Middle frontal gyrus (tissue), 1 donor: ENCODE results near the gene HOXD4.

Source experiments
- DNase-seq: peaks from one replicate; pipeline ENCODE4 v3.0.0-alpha.2; 2015; ENCODE audit warnings: low spot score; ENCODE audit errors: extremely low spot score

HOXD4 gene

GRCh38 chr2:176114120-176114929 lies 37.0 kb upstream of the HOXD4 start:
- DNase-seq: no peak

GRCh38 chr2:176114930-176115625 lies 36.3 kb upstream of the HOXD4 start:
- DNase-seq: no peak

GRCh38 chr2:176115883-176116813 lies 35.2 kb upstream of the HOXD4 start, which contains the start of gene HOXD10:
HOXD10 (plus strand) TSS chr2:176116778; CDS start chr2:176116834, 56 bp downstream.
- DNase-seq: no peak

GRCh38 chr2:176117162-176117822 lies 34.1 kb upstream of the HOXD4 start:
- DNase-seq: no peak

- DNase-seq: no peak
These were observed 33.5 kb upstream of the HOXD4 start for GRCh38 chr2:176117823-176118371.

GRCh38 chr2:176118601-176119339 lies 32.6 kb upstream of the HOXD4 start:
- no peak for DNase-seq

- DNase-seq: no peak
These were observed 30.8 kb upstream of the HOXD4 start for GRCh38 chr2:176120364-176121189.

- DNase-seq: no peak
These were observed 29.9 kb upstream of the HOXD4 start for GRCh38 chr2:176121190-176122051.

- no peak for DNase-seq
These were observed 29.2 kb upstream of the HOXD4 start for GRCh38 chr2:176122052-176122682.

- DNase-seq: no peak
These were observed 28.5 kb upstream of the HOXD4 start, which contains the start of gene HOXD9 for GRCh38 chr2:176122683-176123410. HOXD9 (plus strand) TSS chr2:176122719; CDS start chr2:176122769, 50 bp downstream.

GRCh38 chr2:176123411-176124109 lies 27.8 kb upstream of the HOXD4 start:
- no peak for DNase-seq

GRCh38 chr2:176124110-176124946 lies 27.0 kb upstream of the HOXD4 start:
- no peak for DNase-seq

- no peak for DNase-seq
These were observed 26.2 kb upstream of the HOXD4 start for GRCh38 chr2:176124947-176125771.

GRCh38 chr2:176125772-176126054 lies 25.6 kb upstream of the HOXD4 start:
- DNase-seq: no peak
